HG02943 (cell line): ENCODE data around the gene TVP23C.

Experiments
- ATAC-seq: cut with Tn5 transposase; IDR thresholded peaks from one replicate; pipeline ENCODE4 v1.9.1; 2021; ENCODE audit warnings: mild to moderate bottlenecking, low read depth, moderate library complexity; ENCODE audit not compliant: unreplicated experiment

Gene TVP23C

GRCh38 chr17:15467592-15467991 is 95.7 kb downstream of the TVP23C start, which contains the start of gene CDRT4:
CDRT4 (minus strand) TSS chr17:15467621; CDS start chr17:15440238, 27,383 bp downstream.
- no peak for ATAC-seq

GRCh38 chr17:15466131-15466530 is 97.2 kb downstream of the TVP23C start:
- ATAC-seq: no peak

GRCh38 chr17:15465045-15465701 is 98.1 kb downstream of the TVP23C start:
- ATAC-seq: no peak

GRCh38 chr17:15464231-15464985 is 98.9 kb downstream of the TVP23C start:
- ATAC-seq: no peak

GRCh38 chr17:15462976-15463772 is 100.1 kb downstream of the TVP23C start:
- no peak for ATAC-seq

- ATAC-seq: no peak
Measured at GRCh38 chr17:15457723-15458094, 105.6 kb downstream of the TVP23C start.

GRCh38 chr17:15456972-15457722 is 106.1 kb downstream of the TVP23C start:
- ATAC-seq: no peak

GRCh38 chr17:15456496-15456895 is 106.8 kb downstream of the TVP23C start:
- ATAC-seq: no peak

- ATAC-seq: no peak
Measured at GRCh38 chr17:15454346-15454745, 108.9 kb downstream of the TVP23C start.

GRCh38 chr17:15453782-15454181 is 109.5 kb downstream of the TVP23C start:
- ATAC-seq: no peak

- ATAC-seq: no peak
Measured at GRCh38 chr17:15453246-15453645, 110.0 kb downstream of the TVP23C start.

- ATAC-seq: no peak
Measured at GRCh38 chr17:15452746-15453145, 110.5 kb downstream of the TVP23C start.
